ENCODE measurements around the gene OR2L3. TPM values are rescaled to one million over a fixed set of nuclear protein-coding genes. Genes with fewer than 3 reads are reported as not detected.
"Not testable (repeated sequence)": the region's sequence is repeated elsewhere in the genome, so short reads cannot be mapped to it uniquely, and the experiment has no call there.

The OR2L3 gene
- not detected for total RNA-seq

GRCh38 chr1:248046536-248046935 lies at the start of gene OR2L3:
Gene OR2L3, plus strand, starts transcription at chr1:248046836. Its CDS starts 13,846 bp downstream, at chr1:248060682.
- DNase-seq (ENCODE audit: low spot score), result no peak

GRCh38 chr1:247998811-247999210 lies 47.8 kb upstream of the OR2L3 start:
- no peak for DNase-seq (ENCODE audit: low spot score)

GRCh38 chr1:248000169-248000568 lies 46.5 kb upstream of the OR2L3 start:
- no peak for DNase-seq (ENCODE audit: low spot score)

- no peak for DNase-seq (ENCODE audit: low spot score)
Observed at GRCh38 chr1:248007778-248008177, 38.9 kb upstream of the OR2L3 start.

- DNase-seq (ENCODE audit: low spot score), result no peak
Observed at GRCh38 chr1:248009681-248010080, 37.0 kb upstream of the OR2L3 start.

- DNase-seq (ENCODE audit: low spot score), result no peak
Observed at GRCh38 chr1:248013229-248013710, 33.4 kb upstream of the OR2L3 start, which contains the start of gene OR2L5. Gene OR2L5, plus strand, starts transcription at chr1:248013660. Its CDS starts 8,288 bp downstream, at chr1:248021948.

- DNase-seq (ENCODE audit: low spot score), result no peak
Observed at GRCh38 chr1:248015803-248016202, 30.8 kb upstream of the OR2L3 start.

- DNase-seq (ENCODE audit: low spot score), result no peak
Observed at GRCh38 chr1:248029770-248030169, 16.9 kb upstream of the OR2L3 start, which contains the start of gene OR2L2. Gene OR2L2, plus strand, starts transcription at chr1:248030070. Its CDS starts 8,198 bp downstream, at chr1:248038268.

GRCh38 chr1:248045209-248045608 lies 1.4 kb upstream of the OR2L3 start:
- DNase-seq (ENCODE audit: low spot score), result no peak

- DNase-seq (ENCODE audit: low spot score), result no peak
Observed at GRCh38 chr1:248047008-248047407, 372 bp downstream of the OR2L3 start.

GRCh38 chr1:248054671-248055070 lies 8.0 kb downstream of the OR2L3 start:
- DNase-seq (ENCODE audit: low spot score), result no peak

- no peak for DNase-seq (ENCODE audit: low spot score)
Observed at GRCh38 chr1:248055261-248055660, 8.6 kb downstream of the OR2L3 start.

- no peak for DNase-seq (ENCODE audit: low spot score)
Observed at GRCh38 chr1:248065071-248065470, 18.4 kb downstream of the OR2L3 start.

GRCh38 chr1:248065604-248066003 lies 19.0 kb downstream of the OR2L3 start:
- DNase-seq (ENCODE audit: low spot score), result no peak

GRCh38 chr1:248083864-248084263 lies 37.2 kb downstream of the OR2L3 start:
- DNase-seq (ENCODE audit: low spot score), result not testable (repeated sequence)

GRCh38 chr1:248094884-248095283 lies 48.2 kb downstream of the OR2L3 start, which contains the start of gene OR2L13:
Gene OR2L13, plus strand, starts transcription at chr1:248095184. Its CDS starts 4,192 bp downstream, at chr1:248099376.
- DNase-seq (ENCODE audit: low spot score), result no peak

- DNase-seq (ENCODE audit: low spot score), result no peak
Observed at GRCh38 chr1:248098529-248098928, 51.9 kb downstream of the OR2L3 start.

- DNase-seq (ENCODE audit: low spot score), result no peak
Observed at GRCh38 chr1:248102847-248103246, 56.2 kb downstream of the OR2L3 start.

- no peak for DNase-seq (ENCODE audit: low spot score)
Observed at GRCh38 chr1:248111157-248111556, 64.5 kb downstream of the OR2L3 start.

Other genes with a start within 250 kb of the OR2L3 start
- gene OR14A16, start 222.7 kb upstream of the OR2L3 start, total RNA-seq, result not detected
- gene OR11L1, start 204.9 kb upstream of the OR2L3 start, total RNA-seq, result not detected
- gene TRIM58, start 189.6 kb upstream of the OR2L3 start, total RNA-seq, result 0.42 TPM
- not detected for gene OR2W3, start 151.2 kb upstream of the OR2L3 start, total RNA-seq
- gene OR2T8, start 126.6 kb upstream of the OR2L3 start, total RNA-seq, result not detected
- gene OR2AJ1, start 121.9 kb upstream of the OR2L3 start, total RNA-seq, result not detected
- gene OR2L8, start 98.0 kb upstream of the OR2L3 start, total RNA-seq, result not detected
- gene OR2AK2, start 81.6 kb upstream of the OR2L3 start, total RNA-seq, result not detected
- not detected for gene OR2L5, start 33.2 kb upstream of the OR2L3 start, total RNA-seq
- 0.29 TPM for gene OR2L2, start 16.8 kb upstream of the OR2L3 start, total RNA-seq
- not detected for gene OR2L13, start 48.3 kb downstream of the OR2L3 start, total RNA-seq
- not detected for gene OR2M5, start 98.3 kb downstream of the OR2L3 start, total RNA-seq
- not detected for gene OR2M2, start 128.0 kb downstream of the OR2L3 start, total RNA-seq
- gene OR2M3, start 150.4 kb downstream of the OR2L3 start, total RNA-seq, result not detected
- gene OR2M4, start 184.6 kb downstream of the OR2L3 start, total RNA-seq, result not detected
- gene OR2T33, start 231.1 kb downstream of the OR2L3 start, total RNA-seq, result not detected

Data from ureter (tissue), 1 donor.